ENCODE results near the gene ARHGAP26.

GRCh38 chr5:143064676-143065075, 294.5 kb downstream of the ARHGAP26 start:
- no peak for TF ChIP-seq POLR2A (IDR thresholded peaks at IDR 0.05; ENCODE audit: low read depth, low read length)
- TF ChIP-seq NFE2L2 (IDR thresholded peaks at IDR 0.05; ENCODE audit: low read depth, low read length): no peak
- no peak for TF ChIP-seq CTCF (conservative IDR thresholded peaks at IDR 0.05; ENCODE audit: low read depth, low read length)
